A172 (cell line): ENCODE data around the gene LILRB2. TPM values are rescaled to one million over a fixed set of nuclear protein-coding genes. Genes with fewer than 3 reads are reported as not detected.
"Not testable (repeated sequence)": the region's sequence is repeated elsewhere in the genome, so short reads cannot be mapped to it uniquely, and the experiment has no call there.

Source experiments
- DNase-seq: peaks from one replicate; pipeline ENCODE4 v3.0.0-alpha.2; 2015; ENCODE audit warnings: low spot score
- total RNA-seq: library from RNA; depleted of rRNA; stranded (reverse); fragments of >200 nt; shearing (Covaris generic); gene quantifications from 2 replicates; pipeline ENCODE4 v1.2.3, GENCODE V29; 2014; rRNA removed

LILRB2 gene
- total RNA-seq, result not detected in 2 replicates

DNA sequence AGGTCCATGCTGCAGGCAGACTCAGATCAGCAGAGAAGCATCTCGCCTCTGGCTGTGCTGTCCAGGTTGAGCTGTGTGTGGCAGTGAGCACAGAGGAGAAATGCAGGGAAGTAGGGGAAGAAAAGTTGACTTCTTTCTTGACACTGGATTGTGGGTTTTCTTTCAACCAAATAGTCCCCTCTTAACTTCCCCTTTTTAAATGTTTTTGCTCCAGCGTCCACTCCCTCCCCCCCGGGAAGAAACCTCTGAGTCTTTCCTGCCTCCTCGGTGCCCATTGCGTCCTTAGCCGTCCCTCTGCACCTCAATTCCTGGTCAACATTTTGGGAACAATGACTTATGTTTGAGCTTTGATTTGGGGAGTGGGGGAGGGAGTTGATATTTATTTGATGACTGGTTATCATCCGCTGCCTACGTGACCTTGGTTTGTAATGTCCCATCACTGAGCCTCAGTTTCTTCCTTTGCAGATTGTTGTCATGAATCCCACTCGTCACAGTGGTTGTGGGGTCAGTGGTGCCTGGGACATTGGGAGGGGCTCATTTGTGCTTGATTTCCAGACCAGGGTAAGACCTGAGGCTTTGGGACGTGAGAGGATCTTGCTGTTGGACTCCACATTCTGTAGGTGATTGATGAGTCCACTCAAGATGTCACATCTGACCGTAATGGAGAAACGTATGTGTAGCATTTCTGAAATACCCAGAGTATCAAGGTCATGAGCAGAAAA, at the start of gene LILRB2:
Gene LILRB2 (minus strand): TSS at position 104 of the 722 bp plus-strand sequence. CDS start 614 bp downstream, outside the sequence.
- DNase-seq, result no peak

DNA sequence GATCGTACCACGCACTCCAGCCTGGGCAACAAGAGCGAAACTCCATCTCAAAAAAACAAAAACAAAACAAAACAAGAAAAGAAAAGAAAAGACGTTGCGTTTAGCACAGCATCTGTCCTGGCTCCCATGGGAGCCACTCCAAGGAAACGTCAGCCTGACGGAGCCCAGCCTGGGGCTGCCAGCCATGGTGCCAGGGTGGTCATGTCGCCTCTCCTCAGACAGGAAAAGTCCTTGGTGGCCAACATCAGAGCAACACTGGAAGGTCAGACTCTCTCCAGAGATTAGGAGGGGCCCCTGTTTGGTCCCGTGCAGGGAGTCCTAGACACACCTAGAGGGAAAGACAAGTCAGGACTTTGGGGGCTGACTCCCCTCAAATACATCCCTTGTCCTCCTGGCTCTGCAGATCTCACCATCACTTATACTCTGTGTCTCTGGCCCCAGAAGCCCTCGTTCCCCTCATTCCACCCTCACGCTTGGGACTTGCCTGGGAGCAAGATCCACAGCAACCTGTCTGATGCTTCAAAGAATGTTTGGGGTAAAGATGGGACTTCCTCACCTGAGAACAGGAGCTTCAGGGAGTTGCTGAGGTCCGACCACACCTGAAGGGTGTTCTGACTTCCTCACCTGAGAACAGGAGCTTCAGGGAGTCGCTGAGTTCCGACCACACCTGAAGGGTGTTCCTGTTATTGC, 48.7 kb upstream of the LILRB2 start:
- no peak for DNase-seq

DNA sequence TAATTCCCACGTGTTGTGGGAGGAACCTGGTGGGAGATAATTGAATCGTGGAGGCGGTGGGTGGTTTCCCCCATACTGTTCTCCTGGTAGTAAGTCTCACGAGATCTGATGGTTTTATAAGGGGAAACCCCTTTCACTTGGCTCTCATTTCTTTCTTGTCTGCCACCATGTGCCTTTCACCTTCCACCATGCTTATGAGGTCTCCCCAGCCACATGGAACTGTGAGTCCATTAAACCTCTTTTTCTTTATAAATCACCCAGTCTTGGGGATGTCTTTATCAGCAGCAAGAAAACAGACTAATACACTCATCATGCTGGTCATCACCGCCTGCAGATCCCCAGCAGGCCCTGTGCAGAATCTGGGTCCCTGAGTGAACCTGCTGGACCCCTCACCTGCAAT, 47.9 kb upstream of the LILRB2 start:
- not testable (repeated sequence) for DNase-seq

DNA sequence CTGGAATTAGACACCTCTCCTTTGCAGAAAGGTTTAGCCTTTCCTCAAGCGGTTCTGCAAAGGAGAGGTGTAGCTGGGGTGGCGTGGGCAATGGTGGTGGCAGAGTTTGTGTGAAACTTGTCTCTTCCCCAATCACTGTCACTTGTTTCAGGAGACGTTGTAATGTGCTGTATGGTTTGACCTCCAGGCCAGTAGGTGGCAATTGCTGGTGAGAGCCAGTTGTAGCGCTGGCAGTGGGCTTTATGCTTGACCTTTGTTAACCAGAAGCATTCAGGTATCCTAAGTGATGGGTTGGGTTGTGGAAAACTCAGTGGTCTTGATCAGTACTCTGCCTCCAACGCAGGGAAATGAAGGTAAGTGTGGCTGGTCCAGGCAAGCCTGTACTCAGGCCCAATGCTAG, 44.7 kb upstream of the LILRB2 start:
- no peak for DNase-seq

DNA sequence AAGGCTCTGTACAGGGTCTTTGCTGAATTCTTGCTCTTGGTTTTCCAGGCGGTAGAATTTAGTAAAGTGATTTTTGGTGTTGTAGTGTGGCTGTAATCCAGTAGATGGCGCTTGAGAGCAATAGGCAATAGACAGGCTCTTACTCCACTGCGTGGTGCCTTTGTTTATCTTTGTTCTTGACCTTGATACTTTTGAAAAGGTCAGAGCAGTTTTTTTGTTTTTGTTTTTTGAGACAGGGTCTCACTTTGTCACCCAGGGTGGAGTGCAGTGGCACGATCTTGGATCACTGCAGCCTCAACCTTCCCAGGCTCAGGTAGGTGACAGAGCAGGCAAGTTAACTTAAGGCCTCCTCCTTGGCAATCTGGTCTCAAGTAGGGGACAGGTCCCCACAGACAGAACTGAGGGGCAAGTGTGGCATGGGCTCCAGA, 44.3 kb upstream of the LILRB2 start:
- peak; percentile 39 for DNase-seq

DNA sequence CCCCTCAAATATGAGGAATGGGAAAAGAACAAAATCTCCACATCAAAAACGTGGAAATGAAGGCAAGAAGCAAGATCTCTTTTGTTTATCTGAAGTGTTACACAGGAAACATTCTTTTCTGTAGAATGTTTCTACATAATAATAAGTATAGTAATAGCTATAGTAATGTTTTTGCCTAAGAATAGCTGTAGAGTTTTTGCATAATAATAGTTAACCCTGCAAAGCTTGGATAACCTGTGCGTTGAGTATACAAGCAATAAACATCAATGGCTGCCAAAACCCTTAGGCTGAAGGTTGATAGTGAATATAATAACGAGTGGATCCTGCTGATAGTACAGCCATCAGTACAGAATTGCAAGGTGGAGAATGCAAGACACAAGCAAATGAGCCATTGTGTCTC, 43.2 kb upstream of the LILRB2 start:
- DNase-seq, result no peak

DNA sequence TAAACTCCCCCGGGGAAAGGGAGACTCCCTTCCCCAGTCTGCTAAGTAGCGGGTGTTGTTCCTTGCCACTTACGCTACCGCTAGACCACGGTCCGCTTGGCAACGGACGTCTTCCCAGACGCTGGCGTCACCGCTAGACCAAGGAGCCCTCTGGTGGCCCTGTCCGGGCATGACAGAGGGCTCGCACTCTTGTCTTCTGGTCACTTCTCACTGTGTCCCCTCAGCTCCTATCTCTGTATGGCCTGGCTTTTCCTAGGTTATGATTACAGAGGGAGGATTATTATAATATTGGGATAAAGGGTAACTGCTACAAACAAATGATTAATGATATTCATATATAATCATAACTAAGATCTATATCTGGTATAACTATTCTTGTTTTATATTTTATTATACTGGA, 42.0 kb upstream of the LILRB2 start:
- not testable (repeated sequence) for DNase-seq

DNA sequence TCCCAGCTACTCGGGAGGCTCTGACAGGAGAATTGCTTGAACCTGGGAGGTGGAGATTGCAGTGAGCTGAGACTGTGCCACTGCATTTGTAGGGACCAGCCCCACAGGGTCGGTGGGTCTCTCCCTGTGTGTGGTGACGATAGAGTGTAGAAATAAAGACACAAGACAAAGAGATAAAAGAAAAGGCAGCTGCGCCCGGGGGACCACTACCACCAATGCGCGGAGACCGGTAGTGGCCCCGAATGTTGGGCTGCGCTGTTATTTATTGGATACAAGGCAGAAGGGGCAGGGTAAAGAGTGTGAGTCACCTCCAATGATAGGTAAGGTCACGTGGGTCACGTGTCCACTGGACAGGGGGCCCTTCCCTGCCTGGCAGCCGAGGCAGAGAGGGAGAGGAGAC, 41.4 kb upstream of the LILRB2 start:
- not testable (repeated sequence) for DNase-seq

DNA sequence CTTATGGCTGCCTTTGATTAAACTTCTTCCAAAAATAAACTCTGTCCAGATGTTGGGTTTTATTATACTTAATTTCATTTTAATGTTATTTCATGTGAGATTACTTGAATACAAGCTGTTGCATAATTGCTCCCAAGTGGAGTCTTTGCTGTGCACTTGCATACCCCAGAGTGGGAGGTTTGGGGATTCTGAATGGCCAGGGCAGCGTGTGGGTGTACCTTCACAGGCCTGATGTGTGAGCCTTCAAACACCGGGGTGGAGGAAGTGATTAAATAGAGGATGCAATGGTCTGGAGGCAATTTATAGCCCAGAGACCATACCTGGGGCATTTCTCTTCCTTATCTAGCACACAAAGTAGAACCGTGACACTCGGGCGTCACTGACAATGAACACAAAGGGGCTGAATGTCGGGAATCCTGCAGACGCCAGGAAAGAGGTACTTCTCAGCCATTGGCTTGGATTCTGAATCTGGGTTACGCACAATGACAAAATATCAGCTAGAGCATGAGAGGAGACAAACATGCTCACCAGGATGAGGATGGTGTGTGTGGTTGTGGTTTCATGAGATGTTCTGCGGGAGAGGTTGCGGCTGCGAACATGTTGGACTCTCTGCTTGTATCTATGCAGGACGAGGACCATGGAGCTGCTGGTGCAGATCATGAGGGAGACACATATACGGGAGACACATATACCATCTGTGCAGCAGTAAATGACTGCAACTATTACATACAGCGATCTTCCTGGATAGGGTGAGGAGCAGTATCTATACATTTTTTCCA, 39.2 kb upstream of the LILRB2 start:
- no peak for DNase-seq

DNA sequence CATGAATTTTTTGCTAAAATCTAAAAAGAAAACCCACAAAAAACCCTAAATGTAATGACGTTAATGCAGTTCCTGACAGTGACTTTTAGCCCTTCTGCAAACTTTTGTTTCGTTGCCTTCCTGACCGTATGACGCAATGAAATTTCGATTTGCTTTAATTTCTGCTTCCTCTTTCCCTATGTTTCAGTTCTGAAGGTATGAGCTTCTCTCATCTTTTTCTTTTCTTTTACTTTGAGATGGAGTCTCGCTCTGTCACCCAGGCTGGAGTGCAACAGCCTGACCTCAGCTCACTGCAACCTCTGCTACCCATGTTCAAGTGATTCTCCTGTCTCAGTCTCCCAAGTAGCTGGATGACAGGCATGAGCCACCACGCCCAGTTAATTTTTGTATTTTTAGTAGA, 38.1 kb upstream of the LILRB2 start:
- DNase-seq, result no peak

DNA sequence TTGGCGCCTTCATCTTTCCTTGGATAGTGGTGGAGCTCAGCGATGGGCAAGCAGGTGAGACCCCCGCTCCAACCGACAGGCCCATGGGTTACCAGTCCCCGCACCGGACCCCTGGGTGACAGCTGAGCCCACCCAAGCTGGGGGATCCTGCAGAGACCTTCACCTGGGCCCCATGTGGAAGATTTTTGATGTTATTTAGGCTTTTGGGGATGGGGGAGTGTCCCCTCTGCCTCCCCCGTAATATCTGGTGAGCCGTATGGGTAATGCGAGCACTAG, 37.0 kb upstream of the LILRB2 start:
- DNase-seq, result no peak

DNA sequence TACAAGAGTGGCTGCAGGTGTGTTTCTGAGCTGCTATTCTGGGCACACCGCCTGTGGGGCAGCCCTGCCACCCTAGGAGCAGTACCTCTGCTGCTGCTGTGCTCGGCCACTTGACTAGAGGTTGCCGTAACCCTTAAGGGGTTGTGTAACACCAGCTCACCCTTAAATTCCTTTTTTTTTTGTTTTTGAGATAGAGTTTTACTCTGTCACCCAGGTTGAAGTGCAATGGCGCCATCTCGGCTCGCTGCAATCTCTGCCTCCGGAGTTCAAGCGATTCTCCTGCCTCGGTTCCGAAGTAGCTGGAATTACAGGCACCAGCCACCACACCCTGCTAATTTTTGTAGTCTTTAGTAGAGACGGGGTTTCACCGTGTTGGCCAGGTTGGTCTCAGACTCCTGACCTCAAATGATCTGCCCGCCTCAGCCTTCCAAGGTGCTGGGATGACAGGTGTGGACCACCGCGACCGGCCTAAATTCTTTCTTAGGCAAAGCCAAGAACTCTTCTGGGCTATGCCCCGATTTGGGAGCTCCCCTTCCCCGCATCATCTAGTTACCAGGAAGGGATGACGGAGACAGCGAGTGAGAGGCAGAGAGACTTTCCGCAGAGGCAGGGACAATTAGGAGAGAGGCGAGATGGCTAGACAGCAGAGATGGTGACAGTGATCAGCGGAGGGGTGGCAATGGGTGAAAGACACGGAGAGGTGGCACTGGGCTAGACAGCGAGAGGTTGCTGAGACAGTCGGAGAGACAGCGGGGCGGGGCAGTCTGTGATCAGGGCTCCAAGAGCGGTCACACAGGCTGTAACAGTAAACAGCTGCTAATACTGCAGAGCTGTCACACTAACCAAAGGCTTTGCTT, 36.4 kb upstream of the LILRB2 start:
- DNase-seq, result no peak

DNA sequence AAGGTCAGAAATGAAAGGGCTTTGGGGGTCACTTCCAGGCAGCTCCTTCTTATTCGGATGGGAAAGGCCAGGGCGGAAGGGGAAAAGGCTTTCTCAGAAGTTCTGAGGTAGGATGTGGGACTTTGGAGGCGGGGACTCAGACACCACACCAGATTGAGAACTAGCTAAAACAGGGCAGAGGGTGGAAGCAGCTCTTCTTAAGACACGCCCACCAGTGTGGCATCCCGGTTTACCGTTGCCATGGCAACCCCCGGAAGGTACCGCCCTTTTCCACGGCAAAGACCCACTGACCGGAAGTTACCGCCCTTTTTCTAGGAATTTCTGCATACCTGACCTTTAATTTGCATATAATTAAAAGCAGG, 35.8 kb upstream of the LILRB2 start:
- DNase-seq, result peak; percentile 35

DNA sequence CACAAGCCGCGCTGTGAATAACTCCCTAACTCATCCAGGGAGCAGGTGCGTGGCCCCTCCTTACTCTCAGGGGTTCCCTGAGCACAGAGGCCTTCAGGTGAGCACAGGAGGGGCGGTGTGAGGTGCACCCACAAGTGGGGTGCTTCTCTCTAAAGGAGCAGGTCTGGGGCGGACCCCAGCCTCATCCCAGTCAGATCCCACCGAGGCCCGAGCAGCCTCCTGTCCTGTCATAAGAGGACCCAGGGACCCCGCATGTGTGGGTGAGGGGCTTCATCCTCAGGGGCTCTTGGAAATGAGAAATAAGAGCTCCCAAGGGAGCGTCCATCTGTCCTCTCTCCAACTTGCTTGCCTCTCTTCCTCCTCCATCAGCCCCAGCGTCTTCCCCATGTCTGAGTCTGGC, 35.0 kb upstream of the LILRB2 start:
- DNase-seq, result no peak

DNA sequence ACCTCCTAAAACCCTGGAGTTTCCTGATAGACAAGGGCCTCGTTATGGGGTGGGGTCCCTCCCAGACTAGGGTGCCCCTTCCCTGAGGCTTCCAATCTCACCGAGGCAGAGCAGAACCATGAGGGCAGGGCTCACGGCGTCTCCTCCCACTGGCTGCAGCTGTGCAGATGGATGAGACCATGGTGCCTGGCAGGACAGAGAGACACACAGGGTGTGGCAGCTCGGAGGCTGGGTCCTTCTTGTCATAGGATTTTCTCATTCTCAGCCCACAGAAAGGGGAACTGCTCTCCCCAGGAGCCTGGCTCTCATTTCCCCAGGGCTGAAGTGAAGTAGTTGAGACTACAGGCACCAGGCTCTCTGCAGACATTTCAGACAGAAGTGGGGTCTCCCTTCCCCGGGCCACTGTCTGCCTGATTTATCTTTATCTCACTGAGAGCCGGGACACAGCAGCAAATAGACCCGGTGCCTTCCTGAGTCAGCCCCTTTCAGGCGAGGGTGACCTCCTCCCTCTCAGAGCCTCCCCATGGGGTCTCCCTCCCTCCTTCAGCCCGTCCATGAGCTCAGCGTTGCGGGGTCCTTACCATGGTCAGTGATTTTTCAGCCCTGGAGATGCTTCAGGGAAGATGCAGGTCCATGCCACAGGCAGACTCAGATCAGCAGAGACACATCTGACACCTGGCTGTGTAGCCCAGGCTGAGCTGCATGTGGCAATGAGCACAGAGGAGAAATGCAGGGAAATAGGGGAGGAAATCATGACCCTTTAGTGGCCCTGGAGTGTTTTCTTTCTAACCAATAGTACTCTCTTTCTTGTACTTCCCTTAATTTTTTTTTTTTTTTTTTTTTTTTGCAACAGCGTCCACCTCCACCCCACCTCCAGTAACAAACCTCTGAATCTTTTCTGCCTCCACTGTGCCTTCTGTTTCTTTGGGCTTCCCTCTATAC, 31.8 kb upstream of the LILRB2 start, which contains the start of gene LILRA5:
Gene LILRA5 (minus strand): TSS at position 731 of the 942 bp plus-strand sequence. CDS start 147 bp downstream, at position 584.
- no peak for DNase-seq

DNA sequence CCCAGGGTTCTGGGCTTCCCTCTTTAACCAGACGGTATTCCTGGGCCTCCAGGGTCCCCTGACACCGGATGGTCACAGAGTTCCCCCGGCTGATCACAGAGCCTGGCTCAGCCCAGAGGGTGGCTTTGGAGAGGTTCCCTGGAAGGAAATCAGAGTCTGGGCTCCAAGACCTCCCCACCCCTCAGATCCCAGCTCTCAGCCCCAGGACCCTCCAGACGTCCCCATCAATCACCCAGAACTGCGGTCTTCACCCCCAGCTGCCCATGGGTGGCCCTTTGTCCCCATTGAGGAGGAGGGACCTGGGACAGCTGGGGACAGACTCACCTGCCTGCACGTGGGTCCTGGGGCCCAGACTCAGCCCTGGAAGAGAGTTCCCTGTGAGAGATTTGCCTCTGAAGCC, 31.1 kb upstream of the LILRB2 start:
- DNase-seq, result no peak

DNA sequence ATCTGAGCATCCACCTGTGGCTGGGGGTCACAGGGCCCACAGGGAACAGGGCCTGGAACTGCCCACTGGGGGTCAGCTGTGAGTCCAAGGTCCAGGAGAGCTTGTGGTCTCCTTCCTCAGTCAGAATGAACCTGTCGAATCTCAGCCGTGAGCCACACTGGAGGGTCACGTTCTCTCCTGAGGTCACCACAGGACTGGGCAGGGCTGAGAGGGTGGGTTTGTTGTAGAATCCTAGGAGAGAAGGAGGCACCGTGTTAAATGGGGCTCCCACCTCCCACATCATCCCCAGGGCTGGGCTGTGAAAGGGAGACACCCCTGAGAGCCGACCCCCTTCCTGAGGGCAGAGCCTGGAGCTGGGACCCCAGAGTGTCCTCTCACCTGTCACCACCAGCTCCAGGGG, 30.6 kb upstream of the LILRB2 start:
- no peak for DNase-seq

DNA sequence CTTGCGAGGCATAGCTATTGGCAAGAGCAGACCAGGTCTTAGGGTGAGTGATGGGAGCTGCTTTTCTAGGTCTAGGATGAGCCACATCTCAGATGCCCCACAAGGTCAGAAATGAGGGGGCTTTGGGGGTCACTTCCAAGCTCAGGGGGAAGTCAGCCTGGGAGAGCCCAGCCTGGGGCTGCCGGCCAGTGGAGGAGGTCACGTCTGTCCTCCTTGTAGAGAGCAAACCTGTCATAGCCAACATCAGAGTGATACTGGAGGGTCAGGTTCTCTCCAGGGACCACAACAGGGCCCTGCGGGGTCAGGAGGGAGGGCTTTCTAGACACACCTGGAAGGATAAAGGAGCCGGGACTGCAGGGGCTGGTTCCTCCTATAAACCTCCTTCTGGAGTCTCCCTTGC, 29.6 kb upstream of the LILRB2 start:
- DNase-seq, result no peak

DNA sequence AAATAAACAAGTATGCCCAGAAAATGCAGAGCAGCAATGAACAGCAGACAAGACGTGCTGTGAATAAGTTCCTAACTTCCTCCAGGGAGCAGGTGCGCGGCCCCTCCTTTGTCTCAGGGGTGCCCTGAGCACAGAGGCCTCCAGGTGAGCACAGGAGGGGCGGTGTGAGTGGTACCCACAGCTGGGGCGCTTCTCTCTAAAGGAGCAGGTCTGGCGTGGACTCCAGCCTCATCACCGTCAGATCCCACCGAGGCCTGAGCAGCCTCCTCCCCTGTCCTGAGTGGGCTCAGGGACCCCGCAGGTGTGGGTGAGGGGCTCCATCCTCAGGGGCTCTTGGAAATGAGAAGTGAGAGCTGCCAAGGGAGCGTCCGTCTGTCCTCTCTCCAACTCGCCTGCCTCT, 28.9 kb upstream of the LILRB2 start:
- no peak for DNase-seq

DNA sequence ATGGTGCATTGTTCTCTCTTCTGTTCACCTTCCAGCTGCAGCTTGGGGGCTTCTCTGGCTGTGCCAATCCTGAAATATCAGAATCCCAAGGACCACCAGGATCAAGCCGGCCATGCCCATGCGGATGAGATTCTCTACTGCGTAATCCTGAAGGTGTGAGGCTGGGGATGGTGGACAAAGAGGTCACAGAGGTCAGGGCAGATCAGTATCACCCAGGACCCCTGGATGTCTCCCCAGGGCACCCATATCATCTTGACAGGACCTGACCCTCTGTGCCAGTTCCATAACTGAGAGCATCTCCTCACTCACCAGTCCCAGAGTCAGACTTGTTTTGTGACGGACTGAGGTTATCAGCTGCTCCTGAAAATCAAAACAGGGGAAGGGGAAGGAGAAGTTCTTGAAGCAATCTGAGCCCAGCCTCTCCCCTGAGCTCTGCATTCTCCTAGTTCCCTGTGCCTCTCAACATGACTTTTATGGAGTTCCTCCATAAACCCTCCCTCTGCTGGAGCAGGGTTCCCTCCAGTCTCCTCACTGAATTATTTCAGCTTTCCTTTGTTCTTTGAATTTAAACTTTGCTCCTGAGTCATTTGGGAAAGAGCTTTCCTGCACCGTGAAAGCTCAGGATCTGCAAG, 26.6 kb upstream of the LILRB2 start:
- DNase-seq, result no peak
